Activated T-helper 9 cell treated with anti-CD3 and anti-CD28 coated beads, Interleukin-2, amount 50 U/mL, for 16 hours (primary cell): ENCODE results near the gene CPNE5.

Experiments
- DNase-seq: peaks from one replicate; pipeline ENCODE4 v3.0.0-alpha.2; 2020; ENCODE audit warnings: low read depth

The CPNE5 gene

DNA sequence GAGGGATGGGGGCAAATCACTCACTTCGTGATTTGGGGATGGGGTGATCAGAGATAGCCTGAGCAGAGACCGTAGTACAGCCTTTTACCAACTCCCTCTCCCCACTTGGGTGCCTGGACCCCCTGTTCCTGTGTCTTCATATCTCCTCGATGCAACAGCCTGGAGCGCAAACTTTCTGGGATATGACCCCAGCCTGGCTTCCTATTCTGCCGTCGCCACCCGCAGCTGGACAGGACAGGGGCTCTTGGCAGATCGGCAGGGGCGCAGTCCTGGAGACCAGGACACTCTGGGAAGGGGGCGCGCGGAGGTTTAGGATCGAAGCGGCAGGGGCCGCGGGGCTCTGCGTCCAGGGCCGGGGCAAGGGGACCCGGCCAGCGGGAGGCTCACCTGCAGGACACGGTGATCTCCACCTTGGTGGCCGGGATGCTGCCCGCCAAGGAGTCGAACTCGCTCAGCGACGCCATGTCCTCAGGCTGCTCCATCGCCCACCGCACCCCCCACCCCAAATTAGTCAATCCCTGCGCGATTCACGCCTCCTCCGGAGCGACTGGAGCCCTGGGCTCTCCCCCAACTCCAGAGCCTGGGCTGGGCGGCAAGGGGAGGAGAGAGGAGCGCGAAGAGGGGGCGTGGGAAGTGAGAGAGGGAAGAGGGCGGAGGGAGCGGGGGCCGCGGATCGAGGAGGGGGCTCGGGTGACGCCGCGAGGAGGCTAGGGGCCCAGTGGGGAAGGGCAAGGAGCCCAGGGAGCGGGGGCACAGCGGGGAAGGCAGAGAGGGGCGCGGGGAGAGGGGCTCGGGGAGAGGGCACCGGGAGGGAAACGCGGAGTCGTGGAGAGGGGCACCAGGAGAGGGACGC is at the start of gene CPNE5:
Gene CPNE5 (minus strand): TSS at position 549 of the 853 bp plus-strand sequence. CDS start 67 bp downstream, at position 482.
- no peak for DNase-seq

DNA sequence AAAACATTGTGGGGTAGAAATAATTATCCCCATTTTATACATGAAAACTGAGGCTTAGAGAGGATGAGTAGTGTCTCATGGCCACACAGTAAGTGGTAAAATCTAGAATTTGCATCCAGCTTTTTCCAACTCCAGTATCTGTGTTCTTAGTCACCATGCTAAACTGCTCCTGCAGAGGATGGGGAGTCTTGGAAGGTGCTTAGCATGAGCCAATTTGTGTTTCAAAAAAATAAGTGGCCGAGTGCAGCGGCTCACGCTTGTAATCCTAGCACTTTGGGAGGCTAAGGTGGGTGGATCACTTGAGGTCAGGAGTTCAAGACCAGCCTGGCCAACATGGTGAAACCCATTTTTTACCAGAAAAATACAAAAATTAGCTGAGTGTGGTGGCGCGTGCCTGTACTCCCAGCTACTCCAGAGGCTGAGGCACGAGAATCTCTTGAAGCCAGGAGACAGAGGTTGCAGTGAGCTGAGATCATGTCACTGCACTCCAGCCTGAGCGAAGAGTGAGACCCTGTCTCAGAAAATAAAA is 48.9 kb upstream of the CPNE5 start:
- no peak for DNase-seq

DNA sequence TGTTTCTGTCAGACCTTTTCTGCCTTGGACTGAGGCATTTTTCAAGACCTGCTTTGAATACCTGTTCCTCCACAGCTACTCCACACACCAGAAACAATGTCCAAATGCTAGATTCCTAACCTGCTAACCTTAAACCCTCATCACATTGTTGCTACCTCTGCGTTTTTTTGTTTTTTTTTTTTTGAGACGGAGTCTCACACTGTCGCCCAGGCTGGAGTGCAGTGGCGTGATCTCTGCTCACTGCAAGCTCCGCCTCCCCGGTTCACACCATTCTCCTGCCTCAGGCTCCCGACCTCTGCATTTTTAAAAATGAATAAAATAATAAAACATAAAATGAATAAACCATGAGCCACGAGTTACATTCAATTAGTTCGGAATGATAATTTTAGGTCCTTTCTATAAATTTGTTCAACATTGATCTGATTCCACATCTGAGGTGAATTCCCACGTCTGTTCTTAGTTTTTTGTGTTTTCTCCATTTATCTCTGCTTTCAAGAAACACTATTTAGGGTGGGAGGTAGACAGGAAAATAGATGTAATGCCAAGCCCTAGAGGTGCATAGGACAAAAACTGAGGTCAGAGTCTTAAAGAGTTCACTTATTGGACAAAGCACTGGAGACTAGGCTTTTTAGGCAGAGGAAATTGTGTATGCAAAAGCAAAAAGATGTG is 47.8 kb upstream of the CPNE5 start:
- no peak for DNase-seq

DNA sequence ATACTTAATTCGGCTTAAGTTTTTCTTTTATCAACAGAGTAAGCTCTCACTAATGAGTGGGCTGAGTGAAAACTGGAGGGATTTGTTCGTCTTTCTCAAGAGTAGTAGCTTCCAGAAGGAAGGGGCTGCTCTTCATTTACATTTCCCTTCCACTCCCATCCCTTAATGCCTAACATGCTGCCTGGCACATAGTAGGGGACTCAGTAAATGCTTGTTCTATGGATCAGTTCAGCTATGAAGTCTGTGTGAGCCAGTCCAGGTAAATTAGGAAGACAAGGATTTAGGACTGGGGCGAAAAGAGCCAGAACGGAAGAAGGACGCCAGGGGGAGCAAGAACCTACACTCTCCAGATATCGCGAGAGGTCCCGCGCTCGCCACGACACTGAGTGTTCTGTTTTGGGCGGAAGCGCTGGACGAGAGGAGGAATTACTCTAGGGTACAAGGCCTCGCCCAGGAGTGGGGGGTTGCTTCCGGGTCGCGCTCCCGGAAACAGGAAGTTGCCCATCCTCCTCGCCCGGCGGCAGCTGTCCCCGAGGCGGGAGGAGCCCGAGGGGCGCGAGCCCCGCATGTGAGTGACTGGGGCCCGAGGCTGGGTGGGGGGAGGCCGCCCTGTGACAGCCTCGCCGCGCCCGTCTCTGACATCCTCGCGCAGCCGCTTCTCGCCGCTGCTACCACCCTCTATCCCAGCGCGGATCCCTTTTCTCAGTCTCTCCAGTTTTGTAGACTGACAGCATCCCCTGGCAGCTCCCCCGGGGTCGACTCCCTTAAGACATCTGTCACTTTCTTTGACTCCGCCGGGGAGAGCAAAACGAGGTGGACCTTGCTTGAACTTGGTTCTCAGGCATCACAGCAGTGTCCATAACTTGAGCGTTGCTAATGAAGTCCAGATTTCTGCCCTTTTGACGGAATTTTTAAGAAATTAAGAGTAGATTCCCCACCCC is 46.5 kb upstream of the CPNE5 start, which contains the start of gene C6orf89:
Gene C6orf89 (plus strand): TSS at position 492 of the 941 bp plus-strand sequence. CDS start 13,493 bp downstream, outside the sequence.
- peak; percentile 96 for DNase-seq

DNA sequence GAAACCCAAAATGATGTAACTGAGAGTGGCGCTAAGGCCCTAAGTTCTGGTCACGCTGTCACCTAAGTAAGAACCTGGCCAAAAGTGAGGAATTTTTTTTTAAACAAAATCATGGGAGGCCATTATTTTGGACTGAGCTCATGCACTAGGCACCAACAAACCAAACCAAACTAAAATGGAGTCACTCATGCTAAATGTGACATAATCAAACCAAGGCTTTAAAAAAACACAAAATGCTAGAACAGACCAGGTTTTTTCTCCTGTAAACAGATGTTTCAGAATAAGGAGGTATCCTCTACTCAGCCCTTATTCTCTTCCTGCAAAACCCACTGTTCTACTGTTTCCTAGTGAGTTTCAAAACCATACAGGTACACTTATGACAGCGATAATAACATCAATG is 45.4 kb upstream of the CPNE5 start:
- DNase-seq = no peak

DNA sequence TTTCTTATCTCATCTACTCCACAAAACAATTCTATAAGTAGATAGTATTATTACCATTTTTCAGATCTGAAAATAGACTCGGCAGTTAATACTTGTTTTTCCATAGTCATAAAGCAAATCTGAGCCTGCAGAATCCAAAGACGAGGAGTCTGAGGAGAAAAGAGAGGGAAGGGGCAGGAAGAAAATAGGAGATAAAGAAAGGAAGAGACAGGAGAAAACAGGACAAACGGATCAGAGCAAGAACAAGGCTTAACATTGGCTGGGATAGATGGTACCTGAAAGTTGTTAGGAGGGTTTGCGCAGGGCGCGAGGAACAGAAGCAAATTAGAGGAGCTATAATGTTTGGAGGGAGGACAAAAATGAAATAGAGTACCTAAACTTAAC is 36.0 kb upstream of the CPNE5 start:
- no peak for DNase-seq

DNA sequence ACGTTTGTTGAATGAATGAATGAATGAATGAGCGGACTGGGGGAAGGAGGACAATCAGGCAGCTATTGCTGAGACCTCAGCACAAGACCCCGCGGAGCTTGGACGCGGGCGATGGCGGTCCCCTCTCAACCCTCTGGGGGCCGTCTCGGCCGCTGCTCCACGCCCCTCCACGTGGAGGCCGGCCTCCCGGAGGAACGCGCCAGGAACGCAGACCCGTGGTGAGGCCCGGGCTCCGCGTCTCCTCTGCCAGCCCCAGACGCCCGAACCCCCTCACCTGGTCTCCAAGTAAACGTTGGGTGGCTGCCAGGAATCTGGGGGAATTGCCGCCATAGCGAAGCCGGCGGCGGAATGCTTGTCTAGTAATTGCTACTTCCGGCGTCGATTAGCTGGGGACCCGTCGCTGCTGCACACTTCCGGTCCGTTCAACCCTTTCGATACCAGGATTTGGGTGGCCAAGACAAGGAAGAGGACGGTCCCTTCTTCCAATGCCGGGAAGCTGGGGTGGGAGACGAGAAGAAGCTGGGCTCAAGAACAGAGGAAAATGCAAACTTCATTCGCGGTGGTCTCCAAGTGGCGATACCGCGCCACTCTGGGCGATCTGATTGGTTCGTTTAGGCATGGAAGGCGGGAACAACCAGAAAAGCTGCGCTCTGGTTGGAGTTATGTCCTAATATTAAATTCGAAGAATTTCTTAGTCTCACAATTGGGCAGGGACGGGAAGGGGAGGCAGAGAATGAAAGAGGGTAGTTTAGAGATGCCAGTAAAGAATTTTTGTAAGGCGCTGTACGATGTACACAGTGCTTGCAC is 35.4 kb upstream of the CPNE5 start, which contains the start of gene PPIL1:
Gene PPIL1 (minus strand): TSS at position 361 of the 807 bp plus-strand sequence. CDS start 31 bp downstream, at position 330.
- peak; percentile 71 for DNase-seq

DNA sequence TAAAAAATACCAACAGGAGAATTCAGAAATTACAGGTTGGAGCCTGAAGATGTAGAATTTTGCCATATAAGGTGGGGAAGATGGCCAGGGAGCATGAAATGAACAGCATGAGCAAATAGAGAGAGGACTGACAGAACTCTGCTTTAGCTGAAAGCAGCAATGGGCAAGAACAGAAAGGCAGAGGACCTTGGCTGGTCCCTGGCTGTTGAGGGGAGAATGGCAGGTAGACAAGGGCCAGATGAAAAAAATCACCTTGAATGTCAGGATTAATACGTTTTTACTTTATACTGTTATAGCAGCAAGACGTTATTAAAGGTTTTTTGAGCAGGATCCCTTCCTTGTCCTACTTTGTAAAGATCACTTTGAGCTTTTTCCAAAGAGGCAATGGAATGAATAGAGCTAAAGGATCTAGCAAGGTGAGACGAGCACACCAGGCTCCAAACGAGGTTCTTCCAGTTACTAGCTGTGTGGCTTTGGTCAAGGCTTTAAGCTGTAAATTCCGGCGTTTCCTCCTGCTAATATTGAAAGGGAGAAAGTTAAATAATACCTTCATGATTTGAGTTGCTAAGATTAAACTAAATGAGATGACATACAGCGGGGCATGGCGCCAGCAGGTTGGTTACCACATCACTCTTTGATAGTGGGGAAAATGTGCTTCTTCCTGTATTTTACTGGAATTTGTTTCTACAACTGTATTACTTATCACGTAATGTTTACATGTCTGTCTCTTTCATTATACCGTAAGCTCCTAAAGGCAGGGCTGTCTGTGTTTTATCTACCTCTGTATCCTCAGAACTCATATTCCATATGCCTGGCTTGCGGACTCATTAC is 34.6 kb upstream of the CPNE5 start:
- DNase-seq = no peak

DNA sequence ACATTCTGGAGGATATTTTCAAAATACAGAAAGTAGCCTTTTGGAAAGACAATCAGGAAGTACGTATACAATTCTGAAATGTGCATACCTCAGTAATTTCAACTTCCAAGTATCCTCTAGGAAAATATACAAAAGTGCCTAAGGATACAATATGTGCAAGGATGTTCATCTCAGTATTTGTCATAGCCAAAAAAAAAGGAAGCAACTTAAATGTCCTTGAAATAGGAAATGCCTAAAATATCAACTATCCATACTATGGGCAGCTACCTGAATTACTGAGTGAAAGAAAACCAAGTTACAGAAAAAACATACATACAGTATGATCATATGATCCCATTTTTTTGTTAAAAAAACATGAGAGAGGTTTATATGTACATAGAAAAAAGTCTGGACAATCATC is 33.9 kb upstream of the CPNE5 start:
- DNase-seq = no peak

DNA sequence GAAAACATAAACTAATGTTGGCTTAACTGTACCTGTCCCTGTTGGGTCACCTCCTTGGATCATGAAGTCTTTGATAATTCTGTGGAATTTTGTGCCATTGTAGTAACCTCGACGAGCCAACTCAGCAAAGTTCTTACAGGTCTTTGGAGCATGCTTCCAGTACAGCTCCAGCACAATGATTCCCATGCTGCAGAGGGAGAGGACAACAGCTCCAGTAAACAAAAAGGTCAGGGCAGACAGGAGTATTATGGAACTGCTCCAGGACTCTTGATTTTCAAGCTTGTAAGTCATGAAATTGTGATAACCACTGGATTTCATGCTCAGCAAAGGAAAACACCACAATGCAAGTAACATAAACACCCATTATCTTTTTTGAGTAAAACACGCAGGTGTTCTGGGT is 32.4 kb upstream of the CPNE5 start:
- DNase-seq = no peak

DNA sequence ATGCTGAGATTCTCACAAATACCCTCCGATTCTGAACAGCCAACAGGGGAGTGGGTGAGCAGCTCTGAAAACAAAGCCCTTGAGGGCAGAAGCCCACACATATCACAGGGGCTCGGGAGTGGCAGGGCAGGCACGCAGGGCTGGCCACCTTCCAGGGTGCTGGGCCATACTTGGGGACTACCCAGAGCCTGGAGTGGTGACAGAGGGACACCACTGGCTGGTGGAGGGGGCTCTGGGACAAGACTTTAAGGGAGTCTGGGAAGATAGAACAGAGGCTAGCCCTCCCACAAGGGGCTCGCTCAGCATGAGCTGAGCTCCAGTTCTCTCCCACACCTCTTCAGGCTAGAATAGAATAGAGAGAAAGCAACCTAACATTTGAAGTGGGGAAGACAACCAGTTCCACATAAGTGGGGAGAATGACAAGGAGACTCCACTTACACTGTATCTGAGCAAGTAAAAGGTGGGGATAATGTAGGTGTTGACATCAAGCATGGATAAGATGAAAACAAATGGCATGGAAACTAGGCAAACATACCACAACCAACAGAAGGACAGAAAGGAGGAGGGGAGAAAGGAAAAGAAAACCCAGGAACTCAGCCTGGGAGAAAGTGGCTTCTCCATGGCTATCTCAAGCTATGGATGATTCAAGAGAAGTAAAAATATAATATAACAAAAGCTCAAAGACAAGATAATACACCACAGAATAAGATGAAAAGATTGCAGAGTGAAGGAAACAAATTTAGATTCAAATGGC is 28.4 kb upstream of the CPNE5 start:
- no peak for DNase-seq

DNA sequence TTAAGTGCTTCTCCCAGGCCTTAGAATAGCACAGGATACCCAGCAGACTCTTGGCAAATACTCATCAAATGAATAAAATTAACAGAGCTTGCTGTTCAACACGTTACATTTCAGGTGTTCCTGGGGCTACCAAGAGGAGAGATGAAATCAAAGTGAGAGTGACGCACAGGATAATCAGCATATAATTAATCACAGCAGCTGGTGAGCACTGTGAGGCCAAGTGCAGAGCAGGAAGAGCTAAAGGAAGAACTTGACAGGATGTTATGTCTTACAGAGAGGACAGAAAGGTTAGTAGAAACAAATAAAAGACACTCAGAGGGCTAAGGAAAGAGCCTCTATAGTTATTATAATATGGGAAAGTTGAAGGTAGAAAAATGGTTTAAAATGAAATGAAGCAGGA is 26.6 kb upstream of the CPNE5 start:
- no peak for DNase-seq

DNA sequence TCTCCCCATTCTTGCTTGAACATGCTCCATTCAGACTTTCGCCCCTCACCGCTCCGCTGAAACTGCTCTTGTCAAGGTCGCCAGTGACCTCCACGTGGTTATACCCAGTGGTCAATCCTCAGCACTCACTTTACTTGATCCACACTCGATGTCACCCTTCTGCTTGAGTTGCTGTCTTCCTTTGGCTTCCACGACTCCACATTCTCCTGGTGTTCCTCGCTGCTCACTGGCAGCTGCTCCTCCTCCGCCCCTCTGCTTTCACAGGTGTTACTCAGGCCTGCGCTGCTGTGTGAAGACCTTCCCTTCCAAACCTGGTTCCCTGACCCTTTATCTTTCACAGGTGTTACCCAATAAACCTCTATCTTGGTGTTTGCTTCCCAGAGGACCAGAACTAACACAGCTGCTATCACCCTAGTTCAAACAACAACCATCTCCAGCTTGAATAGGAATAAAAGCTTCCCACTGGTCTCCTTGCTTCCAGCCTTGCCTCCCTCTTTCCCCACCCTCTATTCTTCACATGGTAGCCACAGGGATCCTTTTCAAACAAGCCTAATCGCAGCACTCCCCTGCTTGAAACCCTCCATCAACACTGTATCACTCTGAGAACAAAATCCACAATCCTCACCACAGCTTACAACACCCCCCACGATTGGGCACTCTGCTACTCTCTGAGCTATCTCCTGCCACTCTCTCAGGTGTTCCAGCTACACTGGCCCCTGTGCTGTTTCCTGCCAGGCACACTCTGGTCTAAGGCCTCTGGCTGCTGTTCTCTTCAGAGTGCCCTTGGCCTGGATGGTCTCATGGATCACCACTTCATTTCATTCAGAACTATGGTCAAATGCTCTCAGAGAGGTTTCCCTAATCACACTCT is 24.7 kb upstream of the CPNE5 start:
- DNase-seq = no peak

DNA sequence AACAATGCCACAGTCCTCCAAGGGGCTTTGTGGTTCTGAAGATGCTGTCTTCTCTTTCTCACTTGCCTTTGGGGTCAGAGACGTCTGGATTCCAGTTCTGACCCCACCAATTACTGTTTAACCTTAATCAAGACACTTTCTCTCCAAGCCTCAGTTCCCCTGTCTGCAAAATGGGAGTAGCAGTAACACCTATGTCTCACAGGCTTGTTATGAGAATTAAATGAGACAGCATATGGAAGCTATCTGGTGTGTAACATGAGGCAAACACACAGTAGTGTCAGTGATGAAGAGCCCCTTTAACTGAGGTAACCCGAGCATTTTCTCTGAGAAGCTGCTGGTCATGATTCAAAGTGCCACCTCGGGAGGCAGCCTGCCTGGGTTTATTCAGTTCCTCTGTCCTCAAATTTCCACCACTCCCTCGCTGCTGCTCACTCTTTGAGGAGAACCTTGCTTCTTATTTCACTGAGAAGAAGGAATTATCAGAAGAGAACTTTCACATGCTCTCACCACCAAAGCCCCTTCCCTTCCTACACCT is 23.7 kb upstream of the CPNE5 start:
- no peak for DNase-seq

DNA sequence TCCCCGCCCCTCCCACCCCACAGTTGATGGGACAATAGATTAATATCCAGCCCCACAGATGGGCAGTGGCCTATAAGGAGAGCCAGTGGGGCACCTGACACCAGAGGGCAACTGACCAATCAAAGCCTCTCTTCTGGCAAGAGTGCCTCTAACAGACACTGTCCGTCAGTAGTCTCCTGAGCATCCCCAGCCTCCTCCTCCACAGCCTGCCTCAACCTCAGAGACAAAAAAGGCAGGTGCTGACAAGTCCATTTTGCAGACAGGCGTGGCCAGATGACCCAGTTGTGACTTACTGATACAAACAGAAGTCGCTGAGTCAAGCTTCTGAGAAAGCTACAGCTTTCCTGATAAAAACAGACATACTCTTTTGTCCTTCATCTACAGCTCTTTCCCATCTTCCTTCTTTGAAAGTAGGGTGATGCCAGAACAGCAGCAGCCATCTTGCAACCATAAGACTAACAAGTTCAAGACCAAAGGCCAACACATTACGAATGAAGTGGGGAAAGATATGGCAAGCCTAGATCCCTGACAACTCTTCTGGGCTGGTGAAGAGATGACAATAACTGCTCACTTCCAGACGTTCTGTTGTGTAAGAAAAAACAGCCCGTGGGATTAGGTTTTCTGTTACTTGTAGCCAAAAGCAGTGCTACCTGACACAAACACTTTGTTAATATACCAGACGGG is 23.1 kb upstream of the CPNE5 start:
- no peak for DNase-seq

DNA sequence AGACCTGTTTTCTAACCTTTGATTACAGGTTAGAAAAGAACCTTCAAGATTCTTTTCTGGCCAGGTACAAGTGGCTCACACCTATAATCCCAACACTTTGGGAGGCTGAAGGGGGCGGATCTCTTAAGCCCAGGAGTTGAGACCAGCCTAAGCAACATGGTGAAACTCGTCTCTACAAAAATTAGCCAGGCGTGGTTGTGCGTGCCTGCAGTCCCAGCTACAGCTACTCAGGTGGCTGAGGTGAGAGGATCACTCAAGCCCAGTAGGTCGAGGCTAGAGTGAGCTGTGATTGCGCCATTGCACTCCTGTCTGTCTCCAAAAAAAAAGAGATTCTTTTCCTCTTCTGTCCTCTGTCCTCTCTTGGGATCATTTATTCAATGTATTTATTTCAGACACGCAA is 20.9 kb upstream of the CPNE5 start:
- DNase-seq = no peak

DNA sequence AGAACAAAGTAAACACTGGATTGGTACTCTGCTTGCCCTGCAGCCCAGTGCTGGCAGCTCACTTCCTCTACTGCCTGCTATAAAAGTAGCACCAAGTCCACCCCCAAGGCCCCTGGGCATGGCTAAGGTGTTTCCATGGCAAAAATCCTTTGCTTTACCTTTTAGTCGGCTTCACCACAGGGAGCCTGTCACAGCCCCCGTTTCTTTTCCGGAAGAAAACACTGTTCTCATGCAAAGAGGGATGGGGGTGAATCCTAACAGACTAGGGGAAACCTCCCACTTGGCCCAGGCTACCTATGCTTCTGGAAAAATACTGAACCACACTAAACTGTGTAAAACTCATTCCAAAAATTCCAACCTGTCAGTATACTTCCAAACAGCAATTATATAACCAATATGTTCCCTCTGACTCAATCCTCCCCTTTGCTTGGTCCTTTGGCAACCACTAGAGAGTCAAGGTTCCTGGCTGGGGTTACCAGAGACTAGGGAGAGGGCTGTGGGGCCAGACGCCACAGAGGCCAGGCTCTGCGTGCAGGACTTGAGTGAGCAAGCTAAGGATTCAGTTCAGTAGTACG is 19.2 kb upstream of the CPNE5 start:
- DNase-seq = no peak
